Hepatocyte (in vitro differentiated cells): ENCODE results near the gene TEPSIN.

Experiments used
- EZH2 ChIP-seq: fragments of 200-600 bp; sonication (generic); IDR thresholded peaks from 2 replicates; pipeline ENCODE4 v1.6.1; 2016; ENCODE audit warnings: antibody characterized with exemption, mild to moderate bottlenecking, borderline replicate concordance
- EZH2phosphoT487 ChIP-seq: fragments of 200-600 bp; sonication (generic); IDR thresholded peaks from one replicate; pipeline ENCODE4 v1.6.1; 2018; ENCODE audit warnings: antibody characterized with exemption, mild to moderate bottlenecking, low read depth, moderate library complexity; ENCODE audit not compliant: unreplicated experiment, severe bottlenecking
- TF ChIP-seq, protein P1 (sequence below): fragments of 200-600 bp; sonication (generic); IDR thresholded peaks from 2 replicates; pipeline ENCODE4 v1.5.1; 2016; ENCODE audit warnings: antibody characterized with exemption, mild to moderate bottlenecking; ENCODE audit not compliant: poor library complexity

GRCh38 chr17:81202318-81202717 is 36.5 kb downstream of the TEPSIN start:
- TF ChIP-seq EZH2phosphoT487, result no peak
- TF ChIP-seq, protein P1, sequence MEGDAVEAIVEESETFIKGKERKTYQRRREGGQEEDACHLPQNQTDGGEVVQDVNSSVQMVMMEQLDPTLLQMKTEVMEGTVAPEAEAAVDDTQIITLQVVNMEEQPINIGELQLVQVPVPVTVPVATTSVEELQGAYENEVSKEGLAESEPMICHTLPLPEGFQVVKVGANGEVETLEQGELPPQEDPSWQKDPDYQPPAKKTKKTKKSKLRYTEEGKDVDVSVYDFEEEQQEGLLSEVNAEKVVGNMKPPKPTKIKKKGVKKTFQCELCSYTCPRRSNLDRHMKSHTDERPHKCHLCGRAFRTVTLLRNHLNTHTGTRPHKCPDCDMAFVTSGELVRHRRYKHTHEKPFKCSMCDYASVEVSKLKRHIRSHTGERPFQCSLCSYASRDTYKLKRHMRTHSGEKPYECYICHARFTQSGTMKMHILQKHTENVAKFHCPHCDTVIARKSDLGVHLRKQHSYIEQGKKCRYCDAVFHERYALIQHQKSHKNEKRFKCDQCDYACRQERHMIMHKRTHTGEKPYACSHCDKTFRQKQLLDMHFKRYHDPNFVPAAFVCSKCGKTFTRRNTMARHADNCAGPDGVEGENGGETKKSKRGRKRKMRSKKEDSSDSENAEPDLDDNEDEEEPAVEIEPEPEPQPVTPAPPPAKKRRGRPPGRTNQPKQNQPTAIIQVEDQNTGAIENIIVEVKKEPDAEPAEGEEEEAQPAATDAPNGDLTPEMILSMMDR, result no peak
- TF ChIP-seq EZH2, result no peak
